ENCODE results near the gene GRM4. TPM values are rescaled to one million over a fixed set of nuclear protein-coding genes. Genes with fewer than 3 reads are reported as not detected.
"Not testable (repeated sequence)": the region's sequence is repeated elsewhere in the genome, so short reads cannot be mapped to it uniquely, and the experiment has no call there.

The GRM4 gene
- total RNA-seq: under 1 TPM in 1 of 2 donors, not detected in 1; 0.07 TPM

GRCh38 chr6:34146021-34146782 is at the start of gene GRM4:
Gene GRM4, minus strand, starts transcription at chr6:34146087. Its CDS starts 12,591 bp downstream, at chr6:34133496.
- Histone ChIP-seq H3K27ac (no peak within 1 kb of the TSS), H3K4me3 (peak within 1 kb of the TSS; percentile 23), H3K27me3 (peaks cover 50% of the 10 kb centered on the region), H3K9me3 (no peaks in the 10 kb centered on the region), H3K4me1 (peaks cover 14% of the 10 kb centered on the region), H3K9ac (ENCODE audit: low read depth in 2 of 2, low read length in 2 of 2) (no peak within 1 kb of the TSS), H3K36me3 (no peaks in the 10 kb centered on the region)
- TF ChIP-seq CTCF (IDR thresholded peaks at IDR 0.05): no peak
- DNase-seq: no peak
- intact Hi-C loops (cut with DNase I): no loop called here

- no peak for DNase-seq
- no peaks in the 10 kb centered on the region for H3K9me3 ChIP-seq
- no peak for TF ChIP-seq CTCF (IDR thresholded peaks at IDR 0.05)
- no peak overlapping the region for H3K27ac ChIP-seq
- H3K4me3 ChIP-seq: no peak overlapping the region
- peaks cover 3% of the 10 kb centered on the region for H3K4me1 ChIP-seq
- intact Hi-C loops (cut with DNase I): no loop called here
- H3K27me3 ChIP-seq: no peaks in the 10 kb centered on the region
- no peaks in the 10 kb centered on the region for H3K36me3 ChIP-seq
- H3K9ac ChIP-seq (ENCODE audit: low read depth in 2 of 2, low read length in 2 of 2): no peak overlapping the region
Observed at GRCh38 chr6:34194772-34195171, 48.9 kb upstream of the GRM4 start.

- no peak for DNase-seq
- no peak for TF ChIP-seq CTCF (IDR thresholded peaks at IDR 0.05)
- H3K9me3 ChIP-seq: no peaks in the 10 kb centered on the region
- H3K4me3 ChIP-seq: no peak overlapping the region
- no peaks in the 10 kb centered on the region for H3K36me3 ChIP-seq
- no peaks in the 10 kb centered on the region for H3K27me3 ChIP-seq
- no peak overlapping the region for H3K9ac ChIP-seq (ENCODE audit: low read depth in 2 of 2, low read length in 2 of 2)
- no peak overlapping the region for H3K27ac ChIP-seq
- no peaks in the 10 kb centered on the region for H3K4me1 ChIP-seq
- intact Hi-C loops (cut with DNase I): no loop called here
Observed at GRCh38 chr6:34190504-34191122, 44.7 kb upstream of the GRM4 start.

- intact Hi-C loops (cut with DNase I): no loop called here
- DNase-seq: no peak
- no peak overlapping the region for H3K27ac ChIP-seq
Observed at GRCh38 chr6:34189806-34190503, 44.1 kb upstream of the GRM4 start.

GRCh38 chr6:34184726-34185125 is 38.8 kb upstream of the GRM4 start:
- H3K4me1 ChIP-seq; H3K27me3 ChIP-seq; H3K27ac ChIP-seq; intact Hi-C loops (cut with DNase I); H3K9me3 ChIP-seq; DNase-seq; H3K9ac ChIP-seq (ENCODE audit: low read depth in 2 of 2, low read length in 2 of 2); H3K36me3 ChIP-seq; H3K4me3 ChIP-seq: not testable (repeated sequence)

More at GRCh38 chr6:34189806-34190503, 44.1 kb upstream of the GRM4 start:
- Histone ChIP-seq H3K4me1 (no peaks in the 10 kb centered on the region), H3K36me3 (no peaks in the 10 kb centered on the region), H3K9me3 (no peaks in the 10 kb centered on the region), H3K9ac (ENCODE audit: low read depth in 2 of 2, low read length in 2 of 2) (no peak overlapping the region), H3K4me3 (no peak overlapping the region), H3K27me3 (no peaks in the 10 kb centered on the region)
- no peak for TF ChIP-seq CTCF (IDR thresholded peaks at IDR 0.05)

All from colonic mucosa (tissue), 4 donors.